ENCODE data around the gene PRPF40A.
A peak's percentile ranks its signal among the peaks of the same experiment; 100 is the strongest.

DNA sequence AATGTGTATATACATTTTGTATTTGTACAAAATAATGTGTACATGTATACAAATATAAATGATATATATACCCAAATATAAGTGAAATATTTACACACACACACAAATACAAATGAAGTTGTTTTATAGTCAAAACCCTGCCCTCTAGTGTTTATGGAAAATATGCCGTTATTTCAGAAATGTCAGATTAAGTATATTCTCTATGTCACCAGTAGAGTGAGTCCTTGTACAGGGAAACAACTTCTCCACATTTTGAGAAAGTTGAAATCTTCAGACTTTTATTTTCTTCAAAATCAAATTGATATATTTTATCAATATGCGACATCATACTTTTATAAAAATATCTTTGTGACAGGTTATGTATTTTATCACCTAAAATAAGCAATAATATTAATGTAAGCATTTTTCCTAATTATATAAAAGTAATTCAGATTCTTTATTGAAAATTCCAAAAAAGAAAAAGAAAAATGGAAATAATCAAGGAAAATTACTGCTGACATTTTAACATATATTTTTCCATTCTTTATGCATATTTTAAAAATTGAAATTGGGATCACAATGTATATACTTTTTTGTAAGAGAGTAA is 23.6 kb upstream of the PRPF40A start:
- TF ChIP-seq, protein P1, sequence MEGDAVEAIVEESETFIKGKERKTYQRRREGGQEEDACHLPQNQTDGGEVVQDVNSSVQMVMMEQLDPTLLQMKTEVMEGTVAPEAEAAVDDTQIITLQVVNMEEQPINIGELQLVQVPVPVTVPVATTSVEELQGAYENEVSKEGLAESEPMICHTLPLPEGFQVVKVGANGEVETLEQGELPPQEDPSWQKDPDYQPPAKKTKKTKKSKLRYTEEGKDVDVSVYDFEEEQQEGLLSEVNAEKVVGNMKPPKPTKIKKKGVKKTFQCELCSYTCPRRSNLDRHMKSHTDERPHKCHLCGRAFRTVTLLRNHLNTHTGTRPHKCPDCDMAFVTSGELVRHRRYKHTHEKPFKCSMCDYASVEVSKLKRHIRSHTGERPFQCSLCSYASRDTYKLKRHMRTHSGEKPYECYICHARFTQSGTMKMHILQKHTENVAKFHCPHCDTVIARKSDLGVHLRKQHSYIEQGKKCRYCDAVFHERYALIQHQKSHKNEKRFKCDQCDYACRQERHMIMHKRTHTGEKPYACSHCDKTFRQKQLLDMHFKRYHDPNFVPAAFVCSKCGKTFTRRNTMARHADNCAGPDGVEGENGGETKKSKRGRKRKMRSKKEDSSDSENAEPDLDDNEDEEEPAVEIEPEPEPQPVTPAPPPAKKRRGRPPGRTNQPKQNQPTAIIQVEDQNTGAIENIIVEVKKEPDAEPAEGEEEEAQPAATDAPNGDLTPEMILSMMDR (IDR thresholded peaks at IDR 0.05): peak; percentile 70 to 75 (median 71)
- TF ChIP-seq POLR2AphosphoS5 (IDR thresholded peaks at IDR 0.05; ENCODE audit: insufficient read depth in 1 of 2, low read depth in 1 of 2): no peak
